Spleen (tissue), 11 donors: ENCODE data around the gene FHIT. TPM values are rescaled to one million over a fixed set of nuclear protein-coding genes. Genes with fewer than 3 reads are reported as not detected.

ENCODE experiments used
- DNase-seq: peaks from one replicate; pipeline ENCODE4 v3.0.0-alpha.2; 2020
- H3K27ac ChIP-seq, 8 donors: fragments of 200-600 bp; sonication (generic) in 7 of 8; 1 replicate in 4 of 8; 2 replicates in 4 of 8; pipeline versions ENCODE4 v1.5.0 to v1.8.0; 2016 to 2021; ENCODE audit warnings: inconsistent platforms in 4 of 8, mild to moderate bottlenecking in 4 of 8, moderate library complexity in 1 of 8
- H3K27me3 ChIP-seq, 7 donors: fragments of 200-600 bp; sonication (generic) in 6 of 7; replicated peaks in 1 of 7; 1 replicate in 4 of 7; 2 replicates in 3 of 7; pipeline versions ENCODE4 v1.5.0 to v1.8.0; 2016 to 2021; ENCODE audit warnings: inconsistent platforms in 3 of 7, mild to moderate bottlenecking in 1 of 7
- H3K36me3 ChIP-seq, 6 donors: fragments of 200-600 bp; sonication (generic) in 5 of 6; 1 replicate in 4 of 6; 2 replicates in 2 of 6; pipeline versions ENCODE4 v1.5.0 to v1.8.0; 2016 to 2021; ENCODE audit warnings: inconsistent platforms in 2 of 6
- H3K4me1 ChIP-seq, 6 donors: fragments of 200-600 bp; sonication (generic) in 5 of 6; 1 replicate in 3 of 6; 2 replicates in 3 of 6; pipeline versions ENCODE4 v1.5.0 to v1.8.0; 2016 to 2021; ENCODE audit warnings: inconsistent platforms in 3 of 6
- H3K4me3 ChIP-seq, 8 donors: fragments of 200-600 bp; sonication (generic) in 7 of 8; 1 replicate in 4 of 8; 2 replicates in 4 of 8; pipeline versions ENCODE4 v1.5.0 to v1.8.0; 2016 to 2021; ENCODE audit warnings: inconsistent platforms in 4 of 8, mild to moderate bottlenecking in 4 of 8, moderate library complexity in 2 of 8
- H3K9me3 ChIP-seq, 8 donors: fragments of 200-600 bp; sonication (generic) in 7 of 8; 1 replicate in 4 of 8; 2 replicates in 4 of 8; pipeline versions ENCODE4 v1.5.0 to v1.8.0; 2016 to 2021; ENCODE audit warnings: inconsistent platforms in 4 of 8
- POLR2A ChIP-seq, 3 donors: fragments of 450-650 bp; IDR thresholded peaks; one replicate each; pipeline ENCODE4 v1.5.1; 2017; ENCODE audit warnings: antibody characterized with exemption in 3 of 3, mild to moderate bottlenecking in 1 of 3
- POLR2AphosphoS5 ChIP-seq, 3 donors: sonication (generic); formaldehyde crosslinking; IDR thresholded peaks; one replicate each; pipeline ENCODE4 v1.5.1; 2017; ENCODE audit warnings: antibody characterized with exemption in 3 of 3
- WGBS, 5 donors: extraction: QIAGEN DNeasy Blood & Tissue Kit in 3 of 5; methylation state at CpG; one replicate each; pipeline versions ENCODE4 v1.1.5 to v1.1.7; 2013 to 2018; 5-methylcytosine and 5-hydroxymethylcytosine counted together
- intact Hi-C: fragments of 100-400 bp; cut with DNase I; formaldehyde crosslinking; loops from one replicate; pipeline ENCODE4 v1.15.0; 2023; ENCODE audit warnings: low total_unique reads
- polyA plus RNA-seq, 3 donors: library from polyadenylated mRNA; stranded (reverse); fragments of 200-250 nt; gene quantifications; one replicate each; pipeline ENCODE4 v1.2.1, GENCODE V29; 2013
- total RNA-seq, 7 donors: library from RNA; depleted of rRNA in 3 of 7; stranded (reverse); fragments of >200 nt in 3 of 7; fragmentation: NEBNext Ultra II Directional in 4 of 7; extraction: Animal tissue kit (Norgen Biotek cat#: 25700) in 4 of 7; gene quantifications; one replicate each; pipeline versions ENCODE4 v1.1.0 to v1.2.1, GENCODE V29; 2016 to 2021
- TF ChIP-seq, protein P1 (sequence below), 11 experiments: fragments of 200-600 bp in 7 of 11; fragments of 450-650 bp in 4 of 11; sonication (generic) in 4 of 11; IDR thresholded peaks in 8 of 11; conservative IDR thresholded peaks in 3 of 11; 1 replicate in 7 of 11; 2 replicates in 4 of 11; pipeline versions ENCODE4 v1.4.0 to v1.8.0; 2016 to 2021; ENCODE audit warnings: antibody characterized with exemption in 11 of 11, inconsistent platforms in 4 of 11, mild to moderate bottlenecking in 1 of 11
- donor health status: healthy with polysubstance abuse.
- donor health status: DM: no; HTN: no; CAD: no; lungs with moderate emphysema.
- donor health status: DM: no; HTN: no; CAD: no.
- donor health status: Bipolar disorder and iron deficiency.
- donor health status: healthy.
- donor health status: DM: no; HTN: no; CAD: no.
- donor health status: DM: yes; HTN: yes; CAD: no.

Gene FHIT
- total and polyA plus RNA-seq, 10 donors: 4.1 to 23.1 (median 12.2) TPM

DNA sequence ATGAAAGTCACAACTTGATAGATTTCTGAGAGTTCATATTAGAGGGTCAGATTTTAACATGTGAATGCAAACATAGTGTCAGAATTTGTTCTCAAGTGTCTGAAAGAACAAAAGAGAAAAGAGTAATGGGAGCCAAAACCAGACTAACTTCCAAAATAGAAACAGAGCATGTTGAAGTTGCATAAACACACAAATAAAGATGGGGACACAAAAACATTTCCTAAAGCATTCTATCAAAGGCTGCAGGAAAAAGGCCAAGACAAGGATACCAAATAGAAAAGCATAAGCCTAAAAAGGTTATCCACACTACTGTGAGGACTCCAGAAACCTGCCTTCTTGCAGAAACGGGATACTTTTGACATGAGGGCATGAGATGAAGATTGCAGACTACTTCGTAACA is 2.8 kb downstream of the FHIT start:
- DNase-seq: no peak
- Histone ChIP-seq H3K9me3 (no peaks in the 10 kb centered on the region), H3K4me1 (peaks cover 5 to 28% (median 17%) of the 10 kb centered on the region in 6 donors), H3K27ac (no peak overlapping the region), H3K4me3 (no peak overlapping the region), H3K27me3 (no peaks in the 10 kb centered on the region), H3K36me3 (no peaks in the 10 kb centered on the region)
- no peak for TF ChIP-seq POLR2A (IDR thresholded peaks at IDR 0.05)
- TF ChIP-seq POLR2AphosphoS5 (IDR thresholded peaks at IDR 0.05): no peak
- TF ChIP-seq, protein P1, sequence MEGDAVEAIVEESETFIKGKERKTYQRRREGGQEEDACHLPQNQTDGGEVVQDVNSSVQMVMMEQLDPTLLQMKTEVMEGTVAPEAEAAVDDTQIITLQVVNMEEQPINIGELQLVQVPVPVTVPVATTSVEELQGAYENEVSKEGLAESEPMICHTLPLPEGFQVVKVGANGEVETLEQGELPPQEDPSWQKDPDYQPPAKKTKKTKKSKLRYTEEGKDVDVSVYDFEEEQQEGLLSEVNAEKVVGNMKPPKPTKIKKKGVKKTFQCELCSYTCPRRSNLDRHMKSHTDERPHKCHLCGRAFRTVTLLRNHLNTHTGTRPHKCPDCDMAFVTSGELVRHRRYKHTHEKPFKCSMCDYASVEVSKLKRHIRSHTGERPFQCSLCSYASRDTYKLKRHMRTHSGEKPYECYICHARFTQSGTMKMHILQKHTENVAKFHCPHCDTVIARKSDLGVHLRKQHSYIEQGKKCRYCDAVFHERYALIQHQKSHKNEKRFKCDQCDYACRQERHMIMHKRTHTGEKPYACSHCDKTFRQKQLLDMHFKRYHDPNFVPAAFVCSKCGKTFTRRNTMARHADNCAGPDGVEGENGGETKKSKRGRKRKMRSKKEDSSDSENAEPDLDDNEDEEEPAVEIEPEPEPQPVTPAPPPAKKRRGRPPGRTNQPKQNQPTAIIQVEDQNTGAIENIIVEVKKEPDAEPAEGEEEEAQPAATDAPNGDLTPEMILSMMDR (IDR thresholded peaks at IDR 0.05 in 8 of 11, conservative IDR thresholded peaks at IDR 0.05 in 3 of 11): no peak
- intact Hi-C loops: no loop called here
- 92 to 98% (median 93%) methylated on average over 2 of the region's 2 CpGs for WGBS, 5 donors

DNA sequence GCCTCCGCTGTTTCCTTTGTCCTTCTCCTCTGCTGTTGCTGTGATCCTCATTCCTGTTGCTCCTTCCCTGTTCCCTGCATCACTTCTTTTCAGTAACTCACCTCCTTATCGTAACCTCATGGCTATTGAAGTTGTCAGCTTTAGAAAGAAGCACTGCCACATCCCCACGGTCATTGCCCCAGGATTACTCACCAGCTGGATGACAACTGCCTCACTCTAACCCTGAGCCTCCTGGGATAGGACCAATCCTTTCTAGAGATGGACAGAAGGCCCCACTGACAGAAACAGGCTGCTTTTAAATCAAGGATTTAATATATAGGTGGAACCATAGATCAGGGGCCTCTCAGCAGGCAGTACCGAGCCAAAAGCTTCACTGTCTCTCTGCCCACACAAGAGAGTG is 4.1 kb downstream of the FHIT start:
- WGBS, 5 donors: 84 to 92% (median 91%) methylated on average over 4 of the region's 4 CpGs
- no peak for TF ChIP-seq POLR2A (IDR thresholded peaks at IDR 0.05)
- TF ChIP-seq, protein P1 (IDR thresholded peaks at IDR 0.05 in 8 of 11, conservative IDR thresholded peaks at IDR 0.05 in 3 of 11): no peak
- no peak for TF ChIP-seq POLR2AphosphoS5 (IDR thresholded peaks at IDR 0.05)

DNA sequence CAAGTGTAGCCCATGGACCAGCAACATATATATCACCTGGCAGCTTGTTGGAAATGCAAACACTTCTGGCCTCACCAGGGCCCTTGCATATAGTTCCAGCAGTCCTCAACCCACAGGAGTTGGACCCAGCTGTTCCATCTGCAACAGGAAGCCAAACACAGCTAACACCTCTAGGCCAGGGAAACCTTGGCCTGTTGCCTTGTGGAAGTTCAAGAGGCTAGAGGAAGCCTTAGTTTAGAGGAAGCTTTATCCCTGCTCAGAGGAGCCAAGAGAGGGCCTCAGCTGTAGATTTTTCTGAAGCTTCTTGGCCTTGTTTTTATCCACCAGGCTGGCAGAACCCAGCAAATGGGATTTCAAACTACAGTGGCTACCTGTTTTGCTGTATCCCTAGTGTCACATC is 11.4 kb downstream of the FHIT start:
- TF ChIP-seq POLR2A (IDR thresholded peaks at IDR 0.05) (no peak), POLR2AphosphoS5 (IDR thresholded peaks at IDR 0.05) (peak in 1 of 3 donors; percentile 39)
- DNase-seq: no peak
- H3K4me3 ChIP-seq: no peak overlapping the region

More for the DNA sequence above, 4.1 kb downstream of the FHIT start:
- DNase-seq: no peak
- intact Hi-C loops: no loop called here
- Histone ChIP-seq H3K27me3 (no peaks in the 10 kb centered on the region), H3K4me1 (peaks cover 5 to 22% (median 16%) of the 10 kb centered on the region in 6 donors), H3K9me3 (no peaks in the 10 kb centered on the region), H3K27ac (no peak overlapping the region), H3K36me3 (no peaks in the 10 kb centered on the region), H3K4me3 (no peak overlapping the region)

DNA sequence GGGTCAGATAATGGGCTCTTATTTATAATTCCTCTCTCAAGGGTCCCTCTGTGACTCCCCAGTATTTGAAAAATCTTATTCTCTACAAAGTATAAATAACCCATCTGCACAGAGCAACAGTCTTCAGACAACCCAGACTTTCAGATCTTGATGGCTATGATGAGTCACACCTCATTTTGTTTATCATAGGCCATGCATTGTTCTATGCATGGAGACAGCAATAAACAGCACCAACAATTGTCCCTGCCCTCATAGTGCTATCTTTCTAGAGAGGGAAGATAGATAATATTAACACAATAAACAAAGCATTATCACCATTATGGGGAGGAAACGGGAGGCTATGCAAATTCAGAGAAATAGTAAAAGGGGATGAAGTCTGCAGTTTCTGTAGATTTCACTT is 13.4 kb downstream of the FHIT start:
- TF ChIP-seq, protein P1 (IDR thresholded peaks at IDR 0.05 in 8 of 11, conservative IDR thresholded peaks at IDR 0.05 in 3 of 11): no peak
- TF ChIP-seq POLR2A (IDR thresholded peaks at IDR 0.05): no peak
- WGBS, 5 donors: 74 to 90% (median 76%) methylated on average over 1 of the region's 1 CpG

More for the DNA sequence above, 11.4 kb downstream of the FHIT start:
- peaks cover 0 to 7% (median 1%) of the 10 kb centered on the region in 6 donors for H3K4me1 ChIP-seq
- peak overlapping the region in 1 of 8 donors; percentile 37 for H3K27ac ChIP-seq
- no peaks in the 10 kb centered on the region for H3K9me3 ChIP-seq
- H3K36me3 ChIP-seq: no peaks in the 10 kb centered on the region
- no peaks in the 10 kb centered on the region for H3K27me3 ChIP-seq
- intact Hi-C loops: no loop called here

DNA sequence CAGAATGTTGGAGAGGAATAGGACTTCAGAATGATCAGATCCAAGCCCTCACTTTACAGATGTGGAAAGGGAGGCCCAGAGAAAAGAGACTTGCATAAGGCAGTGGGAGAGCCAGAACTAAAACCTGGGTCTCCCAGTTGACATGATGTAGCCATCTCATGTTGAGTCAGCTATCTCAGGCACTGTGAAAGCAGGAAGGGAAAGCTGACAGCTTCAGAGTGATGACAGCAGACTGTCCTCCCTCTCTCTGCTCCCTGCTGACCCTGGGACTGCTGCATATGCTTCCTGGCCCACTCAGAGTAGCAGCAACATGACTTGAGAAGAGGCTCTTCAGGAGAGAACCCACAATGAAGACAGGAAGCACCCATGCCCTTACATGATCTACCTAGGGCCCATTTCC is 14.7 kb downstream of the FHIT start:
- Histone ChIP-seq H3K27me3 (no peaks in the 10 kb centered on the region), H3K4me1 (peaks cover 0 to 7% (median 1%) of the 10 kb centered on the region in 6 donors), H3K9me3 (no peaks in the 10 kb centered on the region), H3K36me3 (no peaks in the 10 kb centered on the region), H3K4me3 (no peak overlapping the region), H3K27ac (no peak overlapping the region)
- TF ChIP-seq POLR2A (IDR thresholded peaks at IDR 0.05): no peak
- no peak for TF ChIP-seq POLR2AphosphoS5 (IDR thresholded peaks at IDR 0.05)
- TF ChIP-seq, protein P1 (IDR thresholded peaks at IDR 0.05 in 8 of 11, conservative IDR thresholded peaks at IDR 0.05 in 3 of 11): no peak
- intact Hi-C loops: no loop called here
- no peak for DNase-seq

More for the DNA sequence above, 13.4 kb downstream of the FHIT start:
- no peaks in the 10 kb centered on the region for H3K27me3 ChIP-seq
- intact Hi-C loops: no loop called here
- H3K4me1 ChIP-seq: peaks cover 0 to 7% (median 1%) of the 10 kb centered on the region in 6 donors
- H3K36me3 ChIP-seq: no peaks in the 10 kb centered on the region
- H3K4me3 ChIP-seq: no peak overlapping the region
- no peak for DNase-seq
- H3K9me3 ChIP-seq: no peaks in the 10 kb centered on the region
- H3K27ac ChIP-seq: no peak overlapping the region
